Peyer's patch (tissue), 4 donors: ENCODE results near the gene SLC39A5. TPM values are rescaled to one million over a fixed set of nuclear protein-coding genes. Genes with fewer than 3 reads are reported as not detected.
A peak's percentile ranks its signal among the peaks of the same experiment; 100 is the strongest.

Source experiments
- DNase-seq, 3 donors: peaks; one replicate each; pipeline ENCODE4 v3.0.0-alpha.2; 2017 to 2019
- H3K27ac ChIP-seq, 4 donors: fragments of 200-600 bp; sonication (generic); one replicate each; pipeline ENCODE4 v1.5.1; 2016 to 2019
- H3K27me3 ChIP-seq, 2 donors: fragments of 200-600 bp; sonication (generic); one replicate each; pipeline ENCODE4 v1.5.1; 2019
- H3K36me3 ChIP-seq, 3 donors: fragments of 200-600 bp; sonication (generic); one replicate each; pipeline ENCODE4 v1.5.1; 2016 to 2019
- H3K4me1 ChIP-seq, 4 donors: fragments of 200-600 bp; sonication (generic); one replicate each; pipeline ENCODE4 v1.5.1; 2016 to 2019
- H3K4me3 ChIP-seq, 4 donors: fragments of 200-600 bp; sonication (generic); 1 replicate in 3 of 4; 2 replicates in 1 of 4; pipeline ENCODE4 v1.5.1; 2016 to 2019; ENCODE audit warnings: mild to moderate bottlenecking in 1 of 4
- H3K9me3 ChIP-seq, 4 donors: fragments of 200-600 bp; sonication (generic); one replicate each; pipeline ENCODE4 v1.5.1; 2016 to 2019; ENCODE audit warnings: mild to moderate bottlenecking in 1 of 4
- POLR2A ChIP-seq, 2 donors: fragments of 450-650 bp; IDR thresholded peaks; one replicate each; pipeline ENCODE4 v1.5.1; 2017; ENCODE audit warnings: antibody characterized with exemption in 2 of 2, mild to moderate bottlenecking in 2 of 2, moderate library complexity in 2 of 2
- total RNA-seq, 4 donors: library from RNA; depleted of rRNA; stranded (reverse); fragments of >200 nt; gene quantifications; one replicate each; pipeline ENCODE4 v1.1.0, GENCODE V29; 2016
- TF ChIP-seq, protein P1 (sequence below), 6 experiments: fragments of 450-650 bp in 4 of 6; fragments of 200-600 bp in 2 of 6; sonication (generic) in 1 of 6; IDR thresholded peaks; one replicate each; pipeline ENCODE4 v1.5.1; 2017 to 2019; ENCODE audit warnings: antibody characterized with exemption in 6 of 6, mild to moderate bottlenecking in 3 of 6, moderate library complexity in 1 of 6

SLC39A5 gene
- 100 to 1,000 TPM in 3 of 4 donors, 10 to 100 TPM in 1; 96.6 to 950 (median 626) TPM for total RNA-seq

DNA sequence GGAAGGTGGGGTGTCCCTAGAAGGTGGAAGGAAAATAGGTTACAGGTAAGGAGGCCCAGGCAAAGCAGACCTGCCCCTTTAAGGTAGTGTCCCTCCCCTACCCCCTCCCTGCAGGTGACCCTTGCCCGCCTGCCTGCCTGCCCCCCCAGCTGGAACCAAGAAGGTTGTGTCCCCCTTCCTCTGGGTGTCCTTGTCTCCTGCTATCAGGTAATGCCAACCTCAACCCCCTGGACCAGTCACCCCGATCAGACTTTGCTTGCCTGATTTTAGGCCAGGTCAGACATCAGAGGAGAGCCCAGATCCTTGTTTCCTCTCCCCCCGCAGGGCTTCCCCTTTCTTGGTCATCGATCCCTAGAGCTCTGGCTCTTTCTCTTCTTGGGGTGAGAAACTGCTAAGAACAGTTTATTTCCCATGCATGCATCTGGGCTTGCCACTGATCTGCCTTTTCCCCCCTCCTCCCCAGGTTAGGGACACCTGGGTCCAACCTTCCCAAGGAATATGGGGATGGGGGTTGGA, at the start of gene SLC39A5:
Gene SLC39A5 (plus strand): TSS at position 136 of the 516 bp plus-strand sequence. CDS start 1,224 bp downstream, outside the sequence.
- peak in 1 of 3 donors; percentile 78 for DNase-seq
- Histone ChIP-seq H3K27me3 (no peaks in the 10 kb centered on the region), H3K27ac (peak within 1 kb of the TSS in 3 of 4 donors; percentile 72 to 88 (median 85)), H3K4me3 (peak within 1 kb of the TSS in 3 of 4 donors; percentile 30 to 54 (median 51)), H3K4me1 (peaks cover 0 to 14% (median under 1%) of the 10 kb centered on the region in 4 donors), H3K36me3 (no peaks in the 10 kb centered on the region), H3K9me3 (no peaks in the 10 kb centered on the region)
- TF ChIP-seq POLR2A (IDR thresholded peaks at IDR 0.05) = no peak
- TF ChIP-seq, protein P1, sequence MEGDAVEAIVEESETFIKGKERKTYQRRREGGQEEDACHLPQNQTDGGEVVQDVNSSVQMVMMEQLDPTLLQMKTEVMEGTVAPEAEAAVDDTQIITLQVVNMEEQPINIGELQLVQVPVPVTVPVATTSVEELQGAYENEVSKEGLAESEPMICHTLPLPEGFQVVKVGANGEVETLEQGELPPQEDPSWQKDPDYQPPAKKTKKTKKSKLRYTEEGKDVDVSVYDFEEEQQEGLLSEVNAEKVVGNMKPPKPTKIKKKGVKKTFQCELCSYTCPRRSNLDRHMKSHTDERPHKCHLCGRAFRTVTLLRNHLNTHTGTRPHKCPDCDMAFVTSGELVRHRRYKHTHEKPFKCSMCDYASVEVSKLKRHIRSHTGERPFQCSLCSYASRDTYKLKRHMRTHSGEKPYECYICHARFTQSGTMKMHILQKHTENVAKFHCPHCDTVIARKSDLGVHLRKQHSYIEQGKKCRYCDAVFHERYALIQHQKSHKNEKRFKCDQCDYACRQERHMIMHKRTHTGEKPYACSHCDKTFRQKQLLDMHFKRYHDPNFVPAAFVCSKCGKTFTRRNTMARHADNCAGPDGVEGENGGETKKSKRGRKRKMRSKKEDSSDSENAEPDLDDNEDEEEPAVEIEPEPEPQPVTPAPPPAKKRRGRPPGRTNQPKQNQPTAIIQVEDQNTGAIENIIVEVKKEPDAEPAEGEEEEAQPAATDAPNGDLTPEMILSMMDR (IDR thresholded peaks at IDR 0.05) = no peak

- TF ChIP-seq POLR2A (IDR thresholded peaks at IDR 0.05) = no peak
- TF ChIP-seq, protein P1 (IDR thresholded peaks at IDR 0.05) = no peak
- H3K27me3 ChIP-seq = no peaks in the 10 kb centered on the region
- H3K9me3 ChIP-seq = no peaks in the 10 kb centered on the region
- H3K4me1 ChIP-seq = peaks cover 3 to 18% (median 7%) of the 10 kb centered on the region in 4 donors
- H3K4me3 ChIP-seq = no peak overlapping the region
- no peak for DNase-seq
- H3K36me3 ChIP-seq = peaks cover 0 to 47% (median 0%) of the 10 kb centered on the region in 3 donors
- H3K27ac ChIP-seq = no peak overlapping the region
Measured at GRCh38 chr12:56186957-56187356, 42.9 kb upstream of the SLC39A5 start.

GRCh38 chr12:56188131-56188777, 41.6 kb upstream of the SLC39A5 start:
- Histone ChIP-seq H3K4me1 (peaks cover 3 to 18% (median 7%) of the 10 kb centered on the region in 4 donors), H3K36me3 (peaks cover 0 to 34% (median 0%) of the 10 kb centered on the region in 3 donors), H3K9me3 (no peaks in the 10 kb centered on the region), H3K27me3 (no peaks in the 10 kb centered on the region), H3K4me3 (peak overlapping the region; percentile 89 to 98 (median 94)), H3K27ac (peak overlapping the region; percentile 88 to 95 (median 93))
- TF ChIP-seq, protein P1 (IDR thresholded peaks at IDR 0.05) = no peak
- DNase-seq = no peak

- H3K36me3 ChIP-seq = peaks cover 0 to 29% (median 0%) of the 10 kb centered on the region in 3 donors
- no peak for DNase-seq
- TF ChIP-seq POLR2A (IDR thresholded peaks at IDR 0.05) = no peak
- TF ChIP-seq, protein P1 (IDR thresholded peaks at IDR 0.05) = peak in 1 of 6 experiments; percentile 5
Measured at GRCh38 chr12:56188778-56189098, 41.1 kb upstream of the SLC39A5 start.

GRCh38 chr12:56189099-56189917, 40.5 kb upstream of the SLC39A5 start, which contains the start of gene SMARCC2:
TSS of gene SMARCC2 (minus strand) at chr12:56189483. CDS start at chr12:56189461, 22 bp downstream.
- TF ChIP-seq, protein P1 (IDR thresholded peaks at IDR 0.05) = peak; percentile 66 to 95 (median 89)
- TF ChIP-seq POLR2A (IDR thresholded peaks at IDR 0.05) = peak; percentile 18 to 27
- peak within 1 kb of the TSS; percentile 89 to 98 (median 94) for H3K4me3 ChIP-seq
- no peaks in the 10 kb centered on the region for H3K9me3 ChIP-seq
- DNase-seq = peak; percentile 87 to 95 (median 94)
- H3K4me1 ChIP-seq = peaks cover 3 to 18% (median 7%) of the 10 kb centered on the region in 4 donors
- peaks cover 0 to 23% (median 0%) of the 10 kb centered on the region in 3 donors for H3K36me3 ChIP-seq
- no peaks in the 10 kb centered on the region for H3K27me3 ChIP-seq
- H3K27ac ChIP-seq = peak within 1 kb of the TSS; percentile 91 to 95 (median 93)

More at GRCh38 chr12:56188778-56189098, 41.1 kb upstream of the SLC39A5 start:
- no peaks in the 10 kb centered on the region for H3K27me3 ChIP-seq
- peak overlapping the region; percentile 89 to 98 (median 94) for H3K4me3 ChIP-seq
- H3K9me3 ChIP-seq = no peaks in the 10 kb centered on the region
- H3K27ac ChIP-seq = peak overlapping the region; percentile 88 to 95 (median 93)
- H3K4me1 ChIP-seq = peaks cover 3 to 18% (median 7%) of the 10 kb centered on the region in 4 donors
